ENCODE data around the gene SEPTIN6.
A peak's percentile ranks its signal among the peaks of the same experiment; 100 is the strongest.
"Not testable (repeated sequence)": the region's sequence is repeated elsewhere in the genome, so short reads cannot be mapped to it uniquely, and the experiment has no call there.

Gene SEPTIN6

DNA sequence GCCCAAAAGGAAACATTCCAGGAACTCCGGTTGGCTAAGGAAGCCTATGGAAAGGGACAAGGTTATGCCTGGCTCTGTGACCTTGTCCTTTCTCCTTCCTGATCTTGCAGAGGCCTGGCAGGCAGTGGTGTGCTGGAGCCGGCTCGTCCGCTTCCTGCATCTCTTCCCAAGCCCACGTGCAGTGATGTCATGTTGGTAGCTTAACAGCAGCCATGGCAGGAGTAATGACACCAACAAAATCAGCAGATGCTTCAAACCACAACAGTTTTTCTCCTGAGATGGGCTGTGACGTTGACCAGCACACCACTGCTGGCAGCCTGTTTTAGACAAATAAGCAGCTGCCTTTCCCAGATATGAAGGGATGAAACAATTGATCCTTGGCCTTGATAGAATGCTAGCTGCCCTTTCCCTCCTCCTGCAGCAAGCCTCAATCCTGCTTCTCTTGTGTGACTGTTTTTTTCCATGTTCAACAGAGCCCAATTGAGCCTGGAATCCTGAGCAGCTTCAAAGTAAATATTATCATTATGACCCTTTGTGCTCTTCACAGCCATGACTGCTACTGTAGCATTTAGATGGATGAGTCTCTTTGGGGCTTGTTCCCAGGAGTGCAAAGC lies 23.4 kb downstream of the SEPTIN6 start:
- POLR2A ChIA-PET = interaction anchor here (0.9 kb wide), 1 partner anchor 21 kb away, joined by 4 read pairs; no protein-coding TSS in a partner anchor
- no peak for DNase-seq (ENCODE audit: extremely low spot score)
- CTCF ChIA-PET = no interaction called here
- TF ChIP-seq ZNF384 (IDR thresholded peaks at IDR 0.05) (no peak), FOXA1 (IDR thresholded peaks at IDR 0.05) (no peak), L3MBTL2 (conservative IDR thresholded peaks at IDR 0.05) (no peak), ELF4 (IDR thresholded peaks at IDR 0.05) (no peak), HDGF (IDR thresholded peaks at IDR 0.05; ENCODE audit: borderline replicate concordance) (no peak), FOXM1 (IDR thresholded peaks at IDR 0.05; ENCODE audit: borderline replicate concordance) (no peak), TARDBP (IDR thresholded peaks at IDR 0.05) (no peak), ARNT (IDR thresholded peaks at IDR 0.05) (no peak), BHLHE40 (IDR thresholded peaks at IDR 0.05; ENCODE audit: borderline replicate concordance) (no peak), CTBP1 (IDR thresholded peaks at IDR 0.05; ENCODE audit: borderline replicate concordance) (no peak), SP1 (IDR thresholded peaks at IDR 0.05) (no peak), SUZ12 (IDR thresholded peaks at IDR 0.05) (no peak), NFRKB (IDR thresholded peaks at IDR 0.05) (no peak)
- TF ChIP-seq, protein P1, sequence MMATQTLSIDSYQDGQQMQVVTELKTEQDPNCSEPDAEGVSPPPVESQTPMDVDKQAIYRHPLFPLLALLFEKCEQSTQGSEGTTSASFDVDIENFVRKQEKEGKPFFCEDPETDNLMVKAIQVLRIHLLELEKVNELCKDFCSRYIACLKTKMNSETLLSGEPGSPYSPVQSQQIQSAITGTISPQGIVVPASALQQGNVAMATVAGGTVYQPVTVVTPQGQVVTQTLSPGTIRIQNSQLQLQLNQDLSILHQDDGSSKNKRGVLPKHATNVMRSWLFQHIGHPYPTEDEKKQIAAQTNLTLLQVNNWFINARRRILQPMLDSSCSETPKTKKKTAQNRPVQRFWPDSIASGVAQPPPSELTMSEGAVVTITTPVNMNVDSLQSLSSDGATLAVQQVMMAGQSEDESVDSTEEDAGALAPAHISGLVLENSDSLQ (IDR thresholded peaks at IDR 0.05) = no peak

DNA sequence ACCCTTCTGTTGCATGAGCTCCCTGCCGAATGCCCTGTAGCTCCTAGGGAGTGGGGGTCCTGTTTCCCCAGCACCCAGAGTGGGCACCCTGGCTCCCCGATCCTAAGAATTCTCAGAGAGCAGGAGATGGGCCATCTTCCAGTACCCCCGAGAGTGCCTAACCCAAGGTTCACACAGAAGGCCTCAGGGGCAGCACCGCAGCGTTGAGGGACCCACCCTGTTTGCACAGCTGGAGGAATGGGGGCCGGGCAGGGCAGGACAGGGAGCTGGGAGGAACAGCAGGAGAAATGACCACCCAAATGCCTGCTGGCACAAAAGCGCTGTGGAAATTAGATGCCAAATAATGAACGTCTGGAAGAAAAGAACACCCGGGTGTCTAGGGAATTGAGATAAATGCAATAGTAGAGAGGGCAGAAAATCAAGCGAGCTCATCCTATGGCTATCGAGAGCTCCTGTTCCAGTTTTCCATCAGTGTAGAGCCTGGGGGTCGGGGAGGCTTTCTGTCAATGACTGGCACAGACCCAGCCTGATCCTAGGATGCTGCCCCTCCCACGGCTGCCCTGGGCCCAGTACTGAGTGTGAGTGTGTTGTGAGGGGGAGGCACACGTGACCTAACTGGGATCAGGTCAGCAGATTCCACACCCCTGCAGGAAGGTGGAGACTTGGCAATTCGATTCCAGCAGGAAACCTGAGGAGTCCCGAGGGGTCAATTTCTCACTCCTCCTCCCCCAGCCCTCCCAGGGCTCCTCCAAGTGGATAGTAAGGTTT lies 25.7 kb downstream of the SEPTIN6 start:
- TF ChIP-seq BHLHE40 (IDR thresholded peaks at IDR 0.05; ENCODE audit: borderline replicate concordance) = no peak
- TF ChIP-seq NFRKB (IDR thresholded peaks at IDR 0.05) = no peak
- no peak for TF ChIP-seq SUZ12 (IDR thresholded peaks at IDR 0.05)
- TF ChIP-seq ELF4 (IDR thresholded peaks at IDR 0.05) = no peak
- TF ChIP-seq, protein P1 (IDR thresholded peaks at IDR 0.05) = no peak
- TF ChIP-seq CTBP1 (IDR thresholded peaks at IDR 0.05; ENCODE audit: borderline replicate concordance) = no peak
- no peak for TF ChIP-seq TARDBP (IDR thresholded peaks at IDR 0.05)
- TF ChIP-seq L3MBTL2 (conservative IDR thresholded peaks at IDR 0.05) = no peak
- no peak for TF ChIP-seq FOXK2 (IDR thresholded peaks at IDR 0.05)
- no peak for TF ChIP-seq FOXM1 (IDR thresholded peaks at IDR 0.05; ENCODE audit: borderline replicate concordance)
- no peak for TF ChIP-seq FOXA1 (IDR thresholded peaks at IDR 0.05)
- no peak for TF ChIP-seq SP1 (IDR thresholded peaks at IDR 0.05)

DNA sequence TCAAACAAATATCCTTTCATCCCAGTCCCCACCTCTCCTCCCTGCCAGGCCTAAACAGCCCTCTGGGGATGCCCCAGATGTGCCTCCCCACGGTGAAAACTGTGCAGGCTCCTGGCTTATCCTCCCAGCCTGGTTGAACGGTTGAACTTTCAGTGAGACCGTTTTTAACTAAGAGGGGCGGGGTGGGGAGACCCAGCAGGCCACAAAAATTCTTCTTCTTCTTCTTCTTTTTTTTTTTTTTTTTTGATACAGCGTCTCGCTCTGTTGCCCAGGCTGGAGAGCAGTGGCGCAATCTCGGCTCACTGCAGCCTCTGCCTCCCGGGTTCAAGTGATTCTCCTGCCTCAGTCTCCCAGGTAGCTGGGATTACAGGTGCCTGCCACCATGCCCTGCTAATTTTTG lies 28.1 kb downstream of the SEPTIN6 start:
- TF ChIP-seq ZNF384 (IDR thresholded peaks at IDR 0.05) = 0 out of 2 replicates have a peak, but pooled peaks have one; percentile 34
- DNase-seq (ENCODE audit: extremely low spot score); POLR2A ChIA-PET; CTCF ChIA-PET: not testable (repeated sequence)

More for the DNA sequence above, 25.7 kb downstream of the SEPTIN6 start:
- DNase-seq (ENCODE audit: extremely low spot score) = peak; percentile 65
- POLR2A ChIA-PET = interaction anchor here (0.6 to 2.2 kb wide), 6 partner anchors 10 to 78 kb away, joined by 3 to 13 read pairs (median 5); no protein-coding TSS in a partner anchor
- CTCF ChIA-PET = interaction anchor here (1.1 to 1.6 kb wide), 3 partner anchors 10 to 62 kb away, joined by 3 to 7 read pairs (median 4); no protein-coding TSS in a partner anchor

DNA sequence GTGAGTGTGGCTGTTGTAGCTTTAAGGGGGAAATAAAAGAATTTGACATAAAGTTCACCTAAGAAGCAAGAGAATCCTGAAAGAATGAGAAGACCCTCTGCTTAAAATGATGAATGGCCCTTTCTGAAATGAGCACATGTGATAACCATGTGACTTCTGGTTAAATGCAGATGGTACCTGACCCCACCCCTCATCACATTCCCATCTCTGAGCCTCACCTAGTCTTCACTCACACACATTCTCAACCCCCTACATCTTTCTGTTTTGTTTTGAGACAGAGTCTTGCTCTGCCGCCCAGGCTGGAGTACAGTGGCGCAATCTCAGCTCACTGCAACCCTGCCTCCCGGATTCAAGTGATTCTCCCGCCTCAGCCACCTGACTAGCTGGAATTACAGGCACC lies 31.5 kb downstream of the SEPTIN6 start:
- no peak for TF ChIP-seq HDGF (IDR thresholded peaks at IDR 0.05; ENCODE audit: borderline replicate concordance)
- TF ChIP-seq NFRKB (IDR thresholded peaks at IDR 0.05) = no peak
- no peak for TF ChIP-seq FOXM1 (IDR thresholded peaks at IDR 0.05; ENCODE audit: borderline replicate concordance)
- TF ChIP-seq CTBP1 (IDR thresholded peaks at IDR 0.05; ENCODE audit: borderline replicate concordance) = no peak
- TF ChIP-seq ARNT (IDR thresholded peaks at IDR 0.05) = no peak
- no peak for TF ChIP-seq TARDBP (IDR thresholded peaks at IDR 0.05)
- TF ChIP-seq, protein P1 (IDR thresholded peaks at IDR 0.05) = no peak
- no peak for TF ChIP-seq SP1 (IDR thresholded peaks at IDR 0.05)
- TF ChIP-seq LEF1 (IDR thresholded peaks at IDR 0.05; ENCODE audit: borderline replicate concordance) = no peak
- no peak for TF ChIP-seq ZNF384 (IDR thresholded peaks at IDR 0.05)
- no peak for TF ChIP-seq L3MBTL2 (conservative IDR thresholded peaks at IDR 0.05)
- no peak for TF ChIP-seq FOXA1 (IDR thresholded peaks at IDR 0.05)
- TF ChIP-seq ELF4 (IDR thresholded peaks at IDR 0.05) = no peak
- no peak for TF ChIP-seq SUZ12 (IDR thresholded peaks at IDR 0.05)
- TF ChIP-seq FOXK2 (IDR thresholded peaks at IDR 0.05) = no peak
- no peak for TF ChIP-seq BHLHE40 (IDR thresholded peaks at IDR 0.05; ENCODE audit: borderline replicate concordance)
- POLR2A ChIA-PET = interaction anchor here (0.6 to 2.2 kb wide), 2 partner anchors 7 to 56 kb away, joined by 4 to 7 read pairs; no protein-coding TSS in a partner anchor
- no peak for DNase-seq (ENCODE audit: extremely low spot score)
- CTCF ChIA-PET = interaction anchor here (0.7 to 1.2 kb wide), 2 partner anchors 11 to 68 kb away, joined by 3 read pairs; no protein-coding TSS in a partner anchor

DNA sequence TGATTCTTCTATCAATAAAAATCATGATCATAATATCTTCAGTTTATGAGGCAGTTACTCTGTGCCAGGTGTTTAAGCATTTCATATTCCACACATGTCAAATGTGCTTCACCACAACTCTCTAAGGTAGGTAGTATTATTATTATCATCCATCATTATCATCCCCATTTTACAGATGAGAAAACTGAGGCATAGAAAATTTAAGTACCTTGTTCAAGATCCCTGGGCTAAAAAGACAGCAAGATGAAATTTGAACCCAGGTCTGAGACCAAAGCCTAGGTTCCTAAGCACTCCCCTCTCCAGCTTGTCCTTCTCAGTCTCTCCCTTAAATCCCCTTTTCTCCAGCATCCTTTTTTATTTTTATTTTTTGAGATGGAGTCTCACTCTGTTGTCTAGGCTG lies 33.4 kb downstream of the SEPTIN6 start:
- ChIA-PET CTCF (no interaction called here), POLR2A (no interaction called here)
- TF ChIP-seq ZNF384 (IDR thresholded peaks at IDR 0.05) = no peak
- TF ChIP-seq, protein P1 (IDR thresholded peaks at IDR 0.05) = no peak
- TF ChIP-seq NFRKB (IDR thresholded peaks at IDR 0.05) = no peak
- no peak for TF ChIP-seq L3MBTL2 (conservative IDR thresholded peaks at IDR 0.05)
- no peak for TF ChIP-seq LEF1 (IDR thresholded peaks at IDR 0.05; ENCODE audit: borderline replicate concordance)
- no peak for TF ChIP-seq FOXM1 (IDR thresholded peaks at IDR 0.05; ENCODE audit: borderline replicate concordance)
- no peak for TF ChIP-seq FOXA1 (IDR thresholded peaks at IDR 0.05)
- no peak for TF ChIP-seq SUZ12 (IDR thresholded peaks at IDR 0.05)
- TF ChIP-seq CTBP1 (IDR thresholded peaks at IDR 0.05; ENCODE audit: borderline replicate concordance) = no peak
- no peak for TF ChIP-seq BHLHE40 (IDR thresholded peaks at IDR 0.05; ENCODE audit: borderline replicate concordance)
- no peak for TF ChIP-seq FOXK2 (IDR thresholded peaks at IDR 0.05)
- TF ChIP-seq HDGF (IDR thresholded peaks at IDR 0.05; ENCODE audit: borderline replicate concordance) = no peak
- no peak for TF ChIP-seq ELF4 (IDR thresholded peaks at IDR 0.05)
- TF ChIP-seq SP1 (IDR thresholded peaks at IDR 0.05) = no peak
- no peak for TF ChIP-seq ARNT (IDR thresholded peaks at IDR 0.05)
- no peak for TF ChIP-seq TARDBP (IDR thresholded peaks at IDR 0.05)
- no peak for DNase-seq (ENCODE audit: extremely low spot score)
